HFF-Myc (cell line): Measurements from ENCODE around the gene PPP1R37.

Experiments used
- DNase-seq: peaks from one replicate; pipeline ENCODE4 v3.0.0-alpha.2; 2011; ENCODE audit warnings: low read depth; ENCODE audit errors: extremely low read depth
- H3K4me3 ChIP-seq: replicated peaks from 2 replicates; pipeline ENCODE4 v1.5.1; 2011; ENCODE audit warnings: low read depth, mild to moderate bottlenecking, control low read depth, low read length
- TF ChIP-seq, protein P1 (sequence below): IDR thresholded peaks from 2 replicates; pipeline ENCODE4 v1.5.1; 2012; ENCODE audit warnings: mild to moderate bottlenecking, low read depth, low read length, control low read depth; ENCODE audit errors: missing control alignments

PPP1R37 gene

GRCh38 chr19:45142726-45143110 is 49.7 kb downstream of the PPP1R37 start:
- H3K4me3 ChIP-seq = no peak overlapping the region
- DNase-seq = no peak
- TF ChIP-seq, protein P1, sequence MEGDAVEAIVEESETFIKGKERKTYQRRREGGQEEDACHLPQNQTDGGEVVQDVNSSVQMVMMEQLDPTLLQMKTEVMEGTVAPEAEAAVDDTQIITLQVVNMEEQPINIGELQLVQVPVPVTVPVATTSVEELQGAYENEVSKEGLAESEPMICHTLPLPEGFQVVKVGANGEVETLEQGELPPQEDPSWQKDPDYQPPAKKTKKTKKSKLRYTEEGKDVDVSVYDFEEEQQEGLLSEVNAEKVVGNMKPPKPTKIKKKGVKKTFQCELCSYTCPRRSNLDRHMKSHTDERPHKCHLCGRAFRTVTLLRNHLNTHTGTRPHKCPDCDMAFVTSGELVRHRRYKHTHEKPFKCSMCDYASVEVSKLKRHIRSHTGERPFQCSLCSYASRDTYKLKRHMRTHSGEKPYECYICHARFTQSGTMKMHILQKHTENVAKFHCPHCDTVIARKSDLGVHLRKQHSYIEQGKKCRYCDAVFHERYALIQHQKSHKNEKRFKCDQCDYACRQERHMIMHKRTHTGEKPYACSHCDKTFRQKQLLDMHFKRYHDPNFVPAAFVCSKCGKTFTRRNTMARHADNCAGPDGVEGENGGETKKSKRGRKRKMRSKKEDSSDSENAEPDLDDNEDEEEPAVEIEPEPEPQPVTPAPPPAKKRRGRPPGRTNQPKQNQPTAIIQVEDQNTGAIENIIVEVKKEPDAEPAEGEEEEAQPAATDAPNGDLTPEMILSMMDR = no peak

- DNase-seq = no peak
- TF ChIP-seq, protein P1 = no peak
- H3K4me3 ChIP-seq = no peak overlapping the region
Observed at GRCh38 chr19:45144431-45145269, 51.7 kb downstream of the PPP1R37 start.

GRCh38 chr19:45145270-45146189 is 52.6 kb downstream of the PPP1R37 start:
- TF ChIP-seq, protein P1 = no peak
- DNase-seq = no peak
- H3K4me3 ChIP-seq = no peak overlapping the region

- H3K4me3 ChIP-seq = no peak overlapping the region
- TF ChIP-seq, protein P1 = no peak
- DNase-seq = no peak
Observed at GRCh38 chr19:45146251-45146650, 53.3 kb downstream of the PPP1R37 start.

- no peak overlapping the region for H3K4me3 ChIP-seq
- DNase-seq = no peak
- TF ChIP-seq, protein P1 = no peak
Observed at GRCh38 chr19:45146741-45147205, 53.8 kb downstream of the PPP1R37 start.

- TF ChIP-seq, protein P1 = no peak
- no peak for DNase-seq
- H3K4me3 ChIP-seq = no peak overlapping the region
Observed at GRCh38 chr19:45147835-45148676, 55.1 kb downstream of the PPP1R37 start.
